HG03520 (cell line): ENCODE measurements around the gene SFXN2.
A peak's percentile ranks its signal among the peaks of the same experiment; 100 is the strongest.
"Not testable (repeated sequence)": the region's sequence is repeated elsewhere in the genome, so short reads cannot be mapped to it uniquely, and the experiment has no call there.

Experiments used
- ATAC-seq: cut with Tn5 transposase; IDR thresholded peaks from one replicate; pipeline ENCODE4 v1.9.1; 2021; ENCODE audit warnings: mild to moderate bottlenecking, moderate library complexity; ENCODE audit not compliant: unreplicated experiment

The SFXN2 gene

DNA sequence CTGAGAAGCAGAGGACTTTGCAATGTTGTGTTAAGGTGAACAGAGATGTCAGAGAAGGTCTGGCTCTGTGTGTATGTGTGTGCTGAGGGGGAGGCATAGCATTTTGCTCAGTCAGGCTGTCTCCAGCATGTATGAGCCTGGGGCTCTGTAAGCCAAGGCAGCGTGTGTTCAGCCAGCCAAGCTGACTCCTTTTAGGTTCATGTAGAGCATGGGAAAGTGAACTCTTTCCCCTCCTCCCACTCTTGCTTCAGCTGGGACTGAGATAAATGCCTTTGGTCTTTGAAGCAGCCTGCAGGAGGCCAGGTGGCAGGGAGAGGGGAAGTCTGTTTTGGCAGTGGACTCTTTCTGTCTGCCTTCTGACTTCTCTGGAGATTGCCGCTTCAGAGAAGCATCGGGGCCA is 3.8 kb downstream of the SFXN2 start:
- no peak for ATAC-seq

DNA sequence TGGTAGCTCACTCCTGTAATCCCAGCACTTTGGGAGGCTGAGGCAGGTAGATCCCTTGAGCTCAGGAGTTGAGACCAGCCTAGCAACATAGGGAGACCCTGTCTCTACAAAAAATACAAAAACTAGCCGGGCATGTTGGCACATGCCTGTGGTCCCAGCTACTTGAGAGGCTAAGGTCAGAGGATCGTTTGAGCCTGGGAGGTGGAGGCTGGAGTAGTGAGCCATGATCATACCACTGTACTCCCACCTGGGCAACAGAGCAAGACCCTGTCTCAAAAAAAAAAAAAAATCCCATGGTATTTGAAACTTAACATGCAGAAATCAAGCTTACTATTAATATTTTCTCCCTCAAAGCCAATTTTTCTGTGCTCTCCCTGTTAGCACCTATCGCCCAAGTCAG is 5.9 kb downstream of the SFXN2 start:
- ATAC-seq = no peak

DNA sequence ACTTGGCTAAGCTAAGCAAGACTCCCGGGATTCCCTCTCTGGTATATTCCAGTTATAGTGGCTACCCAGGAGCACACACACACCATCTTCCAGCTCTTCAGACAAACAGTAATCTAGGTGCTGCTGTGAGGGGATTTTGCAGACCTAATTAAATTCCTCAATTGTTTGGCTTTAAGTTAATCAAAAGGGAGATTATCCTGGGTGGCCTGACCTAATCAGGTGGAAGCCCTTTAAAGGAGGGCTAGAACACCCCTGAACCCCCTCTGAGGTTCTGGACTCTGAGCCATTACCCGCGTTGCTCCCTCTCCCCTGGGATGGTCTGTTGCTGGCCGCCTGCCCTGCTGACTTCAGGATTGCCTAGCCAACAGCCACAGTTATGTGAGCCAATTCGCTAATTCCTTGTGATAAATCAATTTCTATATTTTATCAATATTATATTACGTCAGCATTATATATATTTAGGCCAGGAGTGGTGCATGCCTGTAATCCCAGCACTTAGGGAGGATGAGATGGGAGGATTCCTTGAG is 6.4 kb downstream of the SFXN2 start:
- ATAC-seq = no peak

DNA sequence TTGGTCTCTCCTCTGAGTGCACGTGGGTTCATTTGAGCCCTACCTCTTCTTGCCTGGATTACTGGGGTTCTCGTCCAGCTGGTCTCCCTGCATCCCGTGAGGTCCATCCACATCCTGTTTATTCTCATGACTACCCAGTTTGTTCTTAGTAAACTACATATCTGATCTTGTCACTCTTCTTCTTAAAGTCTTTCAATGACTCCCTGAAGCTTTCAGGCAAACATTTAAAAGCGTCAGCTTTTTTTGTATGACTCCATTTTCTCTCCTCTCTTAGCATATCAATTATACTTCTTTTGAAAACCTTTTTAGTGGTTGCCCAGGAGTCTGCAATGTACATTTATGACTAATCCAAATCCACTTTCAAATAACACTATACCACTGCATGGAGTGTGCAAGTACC is 7.5 kb downstream of the SFXN2 start:
- no peak for ATAC-seq

DNA sequence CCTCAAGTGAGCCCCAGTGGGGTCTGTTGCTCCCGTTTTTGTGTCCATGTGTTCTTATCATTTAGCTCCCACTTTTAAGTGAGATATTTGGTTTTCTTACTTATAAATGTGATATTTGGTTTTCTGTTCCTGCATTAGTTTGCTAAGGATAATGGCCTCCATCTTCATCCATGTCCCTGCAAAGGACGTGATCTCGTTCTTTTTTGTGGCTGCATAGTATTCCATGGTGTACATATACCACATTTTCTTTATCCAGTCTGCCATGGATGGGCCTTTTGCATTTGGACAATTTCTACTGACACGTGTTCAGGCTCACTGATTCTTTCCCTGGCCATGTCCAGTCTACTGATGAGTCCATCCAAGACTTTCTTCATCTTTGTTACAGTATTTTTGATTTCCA is 9.6 kb downstream of the SFXN2 start:
- ATAC-seq = no peak

DNA sequence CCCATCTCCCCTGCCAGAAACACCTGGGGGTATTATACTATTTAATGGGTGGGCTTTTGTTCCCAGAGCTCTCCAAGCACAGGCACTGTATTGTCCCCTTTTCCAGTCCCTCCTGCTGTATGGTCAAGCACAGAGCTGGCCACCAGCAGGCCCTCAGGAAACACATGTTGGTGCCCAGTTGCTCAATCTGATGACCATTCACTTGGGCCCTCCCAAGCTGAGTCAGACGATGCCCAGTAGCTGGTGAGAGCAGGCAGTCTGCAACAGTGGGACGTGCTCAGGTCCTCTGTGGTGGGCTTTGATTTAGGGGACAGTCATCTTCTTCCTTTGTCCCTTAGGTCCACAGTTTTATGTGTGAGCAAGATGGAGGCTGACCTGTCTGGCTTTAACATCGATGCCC is 11.8 kb downstream of the SFXN2 start:
- ATAC-seq = no peak

DNA sequence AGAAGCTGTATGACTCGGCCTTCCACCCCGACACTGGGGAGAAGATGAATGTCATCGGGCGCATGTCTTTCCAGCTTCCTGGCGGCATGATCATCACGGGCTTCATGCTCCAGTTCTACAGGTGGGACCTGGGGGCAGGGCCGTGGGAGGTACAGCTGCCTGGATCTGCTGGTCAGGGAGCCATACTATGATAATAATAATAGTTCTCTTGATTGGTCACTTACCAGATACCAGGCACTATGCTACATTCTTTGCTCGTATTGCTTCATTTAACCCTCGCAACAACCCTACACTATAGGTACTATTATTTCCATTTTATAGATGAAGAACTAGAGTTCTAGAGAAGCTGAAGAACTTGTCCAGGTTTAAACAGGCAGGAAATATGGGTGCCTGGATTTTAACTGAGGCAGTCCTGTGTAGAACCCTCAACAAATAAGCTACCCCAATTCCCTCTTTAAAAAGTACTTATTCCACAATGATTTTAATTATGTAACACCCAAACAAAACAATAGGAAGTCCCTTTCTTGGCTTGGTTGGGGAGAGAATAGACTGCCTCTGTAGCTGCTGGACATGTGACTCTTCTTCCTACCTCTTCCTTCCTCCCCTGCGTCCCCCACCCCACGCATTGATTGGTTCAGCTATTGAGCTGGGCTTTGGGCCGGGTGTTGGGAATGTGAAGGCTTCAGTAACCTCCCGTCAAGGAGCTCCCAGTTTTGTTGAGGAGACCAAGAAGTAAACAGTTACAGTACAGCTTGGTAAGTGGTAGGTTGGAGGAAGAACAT is 12.8 kb downstream of the SFXN2 start:
- ATAC-seq = no peak

DNA sequence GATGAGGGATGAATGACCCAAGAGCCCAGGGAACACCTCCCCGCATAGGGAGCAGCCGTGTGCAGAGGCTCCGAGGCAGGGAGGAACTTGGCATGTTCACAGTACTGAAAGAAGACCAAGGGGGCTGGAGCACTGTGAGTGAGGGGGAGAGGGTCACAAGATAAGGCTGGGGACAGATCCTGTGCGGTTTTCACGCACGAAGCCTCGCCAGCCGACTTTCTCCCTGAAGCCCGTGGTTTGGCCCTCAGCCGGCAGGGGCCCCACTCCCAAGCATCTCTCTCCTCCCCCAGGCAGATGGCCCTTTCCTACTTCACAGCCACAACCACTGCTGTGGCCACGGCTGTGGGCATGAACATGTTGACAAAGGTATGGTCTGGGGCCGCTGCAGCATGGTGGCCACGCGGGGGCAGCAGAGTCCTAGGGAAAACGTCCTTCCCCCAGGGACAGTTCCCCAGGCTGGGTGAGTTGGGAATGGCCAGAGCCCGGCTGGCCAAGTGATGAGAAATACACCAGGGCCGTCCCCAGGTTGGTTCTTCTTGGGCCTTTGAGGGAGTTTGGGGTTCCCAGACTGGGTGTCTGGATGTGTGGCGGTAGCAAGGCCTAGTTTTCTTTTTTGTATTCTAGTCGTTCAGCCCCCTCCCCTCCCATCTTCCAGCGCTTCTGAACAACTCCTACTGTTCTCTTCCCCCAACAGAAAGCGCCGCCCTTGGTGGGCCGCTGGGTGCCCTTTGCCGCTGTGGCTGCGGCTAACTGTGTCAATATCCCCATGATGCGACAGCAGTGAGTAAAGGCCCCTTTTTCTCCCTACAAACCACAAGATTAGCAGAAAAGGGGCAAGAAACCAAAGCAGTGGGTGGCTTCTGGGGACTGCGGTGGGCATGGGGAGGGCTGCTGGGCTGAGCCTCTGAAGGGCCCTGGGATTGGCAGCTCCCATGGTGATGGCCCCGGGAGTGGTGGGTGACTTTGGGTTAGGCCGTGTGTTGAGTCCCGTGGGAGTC is 14.9 kb downstream of the SFXN2 start:
- no peak for ATAC-seq

DNA sequence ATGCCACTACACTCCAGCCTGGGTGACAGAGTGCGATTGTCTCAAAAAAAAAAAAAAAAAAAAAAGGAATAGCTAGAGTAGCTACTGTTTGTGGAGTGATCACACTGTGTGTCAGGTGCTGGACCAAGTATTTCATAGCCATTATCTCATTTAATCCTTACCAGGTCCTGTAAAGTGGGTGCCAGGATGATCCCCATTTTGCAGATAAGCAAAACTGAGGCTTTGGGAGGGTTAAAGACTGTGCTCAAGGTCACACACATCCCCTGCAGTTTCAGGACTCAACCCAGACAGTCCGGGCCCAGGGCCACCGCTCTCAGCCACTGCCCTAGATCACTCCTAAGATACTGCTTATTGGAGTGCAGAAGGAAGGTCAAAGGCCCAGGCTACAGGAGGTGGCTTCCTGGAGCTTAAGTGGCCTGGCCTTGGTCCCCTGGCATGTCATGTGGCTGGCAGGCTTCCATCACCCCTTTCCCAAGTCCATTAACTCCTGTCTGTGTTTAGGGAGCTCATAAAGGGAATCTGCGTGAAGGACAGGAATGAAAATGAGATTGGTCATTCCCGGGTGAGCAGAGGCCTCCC is 16.9 kb downstream of the SFXN2 start:
- no peak for ATAC-seq

DNA sequence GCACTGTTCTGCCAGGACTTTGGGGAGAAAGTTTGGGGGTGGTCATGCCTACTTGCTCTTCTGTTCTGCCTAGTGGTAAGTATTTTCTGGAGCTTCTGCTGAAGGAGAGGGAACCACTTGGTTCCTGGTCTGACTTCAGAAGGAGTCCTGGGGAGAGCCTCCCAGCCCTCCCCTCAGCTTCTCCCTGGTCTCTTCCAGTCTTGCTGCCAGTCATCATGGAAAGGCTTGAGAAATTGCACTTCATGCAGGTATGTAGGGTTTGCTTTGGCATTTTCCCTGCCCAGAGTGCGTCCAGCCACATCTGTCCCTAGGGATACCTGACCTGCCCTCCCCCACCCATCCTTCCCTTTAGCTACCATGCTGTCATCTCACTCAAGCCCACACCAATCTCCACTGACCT is 18.2 kb downstream of the SFXN2 start:
- ATAC-seq = no peak

DNA sequence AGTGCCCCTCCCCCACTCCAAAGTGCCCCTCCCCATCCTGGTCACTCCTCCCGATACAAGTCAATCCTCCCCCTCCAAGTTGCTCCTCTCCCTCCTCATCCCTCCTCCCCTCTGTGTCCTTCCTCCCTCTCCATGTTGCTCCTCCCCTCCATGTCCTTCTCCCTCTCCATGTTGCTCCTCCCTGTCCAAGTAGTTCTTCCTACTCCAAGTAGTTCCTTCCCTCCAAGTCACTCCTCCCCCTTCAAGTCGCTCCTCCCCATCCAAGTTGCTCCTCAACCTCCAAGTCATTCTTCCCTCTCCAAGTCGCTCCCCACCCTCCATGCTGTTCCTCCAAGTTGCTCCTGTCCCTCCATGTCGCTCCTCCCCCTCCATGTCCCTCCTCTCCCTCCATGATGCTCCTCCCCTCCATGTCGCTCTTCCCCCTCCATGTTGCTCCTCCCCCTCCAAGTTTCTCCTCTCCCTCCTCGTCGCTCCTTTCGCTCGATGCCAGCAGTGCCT is 20.7 kb downstream of the SFXN2 start:
- ATAC-seq = no peak

DNA sequence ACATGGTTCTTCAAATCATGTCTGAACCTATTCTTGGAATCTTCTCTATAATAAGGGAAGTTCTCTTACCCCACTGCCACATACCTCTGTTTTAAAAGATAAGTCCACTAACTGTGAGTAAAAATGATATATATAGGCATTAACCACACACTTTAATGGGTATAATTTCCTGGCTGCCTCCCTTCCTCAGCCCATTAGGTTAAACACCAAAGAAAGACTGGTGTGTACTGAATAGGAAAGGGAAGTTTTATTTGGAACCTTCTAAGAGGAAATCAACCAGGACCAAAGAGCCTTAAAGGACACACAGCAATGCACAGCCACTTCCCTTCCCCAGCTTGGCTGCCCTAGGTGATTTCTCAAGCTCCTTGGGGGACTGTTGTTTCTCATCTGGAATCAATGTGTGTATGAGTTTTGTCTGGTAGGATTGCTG is 24.3 kb downstream of the SFXN2 start:
- ATAC-seq = no peak

DNA sequence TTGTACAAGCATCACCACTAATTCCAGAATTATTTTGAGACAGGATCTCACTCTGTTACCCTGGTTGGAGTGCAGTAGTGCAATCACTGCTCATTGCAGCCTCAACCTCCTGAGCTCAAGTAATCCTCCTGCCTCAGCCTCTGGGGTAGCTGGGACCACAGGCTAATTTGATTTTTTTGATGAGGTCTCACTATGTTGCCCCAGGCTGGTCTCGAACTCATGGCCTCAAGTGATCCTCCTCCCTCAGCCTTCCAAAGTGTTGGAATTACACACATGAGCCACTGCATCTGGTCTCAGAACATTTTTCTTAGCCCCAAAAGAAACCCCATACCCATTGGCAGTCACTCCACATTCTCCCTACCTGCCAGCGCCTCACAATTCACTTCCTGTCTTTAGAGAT is 25.8 kb downstream of the SFXN2 start:
- ATAC-seq = no peak

DNA sequence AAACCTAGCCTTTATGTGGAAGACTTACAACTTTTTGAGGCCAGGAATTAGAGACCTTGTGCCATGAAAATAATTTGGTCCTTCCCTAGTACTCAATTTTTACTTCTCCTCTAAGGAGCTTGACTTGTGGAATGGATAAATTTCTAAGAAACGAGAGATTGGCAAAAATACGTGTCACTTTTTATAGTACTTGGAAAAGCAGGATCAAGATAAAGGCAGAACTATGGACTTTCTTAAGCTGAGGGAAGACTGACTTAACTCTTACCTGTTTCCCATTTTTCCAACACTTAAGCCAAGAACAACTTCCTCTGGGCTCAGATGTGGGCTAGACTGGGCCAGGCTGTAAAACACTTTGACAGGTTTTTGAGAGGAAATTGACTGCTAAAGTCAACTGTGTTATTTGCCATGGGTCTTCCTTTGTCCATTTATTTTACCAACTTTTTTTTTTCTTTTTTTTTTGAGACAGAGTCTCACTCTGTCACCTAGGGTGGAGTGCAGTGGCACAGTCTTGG is 27.3 kb downstream of the SFXN2 start:
- ATAC-seq = no peak

DNA sequence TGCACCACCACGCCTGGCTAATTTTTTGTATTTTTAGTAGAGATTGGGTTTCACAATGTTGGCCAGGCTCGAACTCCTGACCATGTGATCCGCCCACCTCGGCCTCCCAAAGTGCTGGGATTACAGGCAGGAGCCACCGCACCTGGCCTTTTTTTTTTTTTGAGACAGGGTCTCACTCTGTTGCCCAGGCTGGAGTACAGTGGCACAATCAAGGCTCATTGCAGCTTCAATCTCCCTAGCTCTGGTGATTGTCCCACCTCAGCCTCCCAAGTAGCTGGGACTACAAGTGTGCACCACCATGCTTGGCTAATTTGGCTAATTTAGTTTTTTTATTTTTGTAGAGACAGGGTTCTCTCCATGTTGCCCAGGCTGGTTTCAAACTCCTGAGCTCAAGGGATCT is 27.9 kb downstream of the SFXN2 start:
- not testable (repeated sequence) for ATAC-seq

DNA sequence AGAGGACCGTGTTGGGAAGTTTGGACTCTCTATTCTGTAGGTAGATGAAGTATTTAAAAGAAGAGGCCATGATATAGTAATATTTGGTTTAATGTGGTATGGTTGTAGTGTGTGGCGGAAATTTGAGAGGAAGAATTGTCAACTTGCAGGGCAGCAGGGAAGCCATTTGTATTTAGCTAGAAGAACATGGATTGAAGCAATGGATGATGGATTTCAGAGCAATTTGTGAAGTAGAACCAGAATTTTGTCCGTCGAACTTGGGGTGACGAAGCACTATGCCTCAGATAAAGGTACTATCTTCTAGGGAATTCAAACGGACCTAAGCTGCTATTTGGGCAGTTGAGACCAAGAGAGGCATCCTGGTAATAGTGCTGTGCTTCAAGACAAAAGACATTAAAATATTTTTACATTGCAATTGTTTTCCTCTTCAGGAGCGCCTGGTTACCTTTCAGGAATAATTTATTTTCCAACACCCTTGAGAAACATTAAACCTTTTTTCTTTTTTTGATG is 28.7 kb downstream of the SFXN2 start:
- no peak for ATAC-seq

DNA sequence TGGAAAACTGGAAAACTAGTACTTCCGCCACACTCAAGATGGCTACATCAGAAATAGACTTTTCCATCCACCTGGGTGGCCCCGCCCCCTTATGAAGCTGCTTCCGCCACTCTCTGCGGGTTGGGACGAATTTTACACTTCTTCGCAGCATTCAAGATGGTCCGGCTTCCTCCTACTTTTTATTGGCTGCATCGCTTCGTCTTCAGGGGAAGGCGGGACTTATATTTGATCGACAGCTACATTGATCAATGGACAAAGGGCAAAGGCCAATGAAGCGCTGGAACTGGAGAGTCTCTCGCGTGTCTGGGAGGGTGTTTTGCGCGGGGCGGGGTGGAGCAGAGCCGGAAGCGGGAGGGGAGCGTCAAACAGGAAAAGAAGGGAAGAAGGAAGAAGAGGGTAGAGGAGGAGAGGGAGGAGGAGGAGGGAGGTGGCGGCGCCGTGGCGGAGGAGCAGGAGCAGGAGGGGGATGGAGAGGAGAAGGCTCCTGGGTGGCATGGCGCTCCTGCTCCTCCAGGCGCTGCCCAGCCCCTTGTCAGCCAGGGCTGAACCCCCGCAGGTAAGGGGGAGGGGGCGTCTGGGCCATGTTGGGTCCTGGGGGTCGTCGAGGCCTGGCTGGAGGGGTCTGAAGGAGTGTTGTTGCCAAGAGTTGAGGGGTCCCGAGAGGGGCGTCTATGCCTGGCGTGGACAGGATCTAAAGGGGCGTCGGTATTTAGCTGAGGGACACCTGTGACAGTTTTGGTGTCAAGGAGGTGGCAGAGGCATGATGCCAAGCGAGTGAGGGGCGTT is 29.3 kb downstream of the SFXN2 start, which contains the start of gene WBP1L:
TSS of gene WBP1L (plus strand) at position 361 of the 786 bp plus-strand sequence. CDS start at position 467, 106 bp downstream.
- ATAC-seq = peak; percentile 96

DNA sequence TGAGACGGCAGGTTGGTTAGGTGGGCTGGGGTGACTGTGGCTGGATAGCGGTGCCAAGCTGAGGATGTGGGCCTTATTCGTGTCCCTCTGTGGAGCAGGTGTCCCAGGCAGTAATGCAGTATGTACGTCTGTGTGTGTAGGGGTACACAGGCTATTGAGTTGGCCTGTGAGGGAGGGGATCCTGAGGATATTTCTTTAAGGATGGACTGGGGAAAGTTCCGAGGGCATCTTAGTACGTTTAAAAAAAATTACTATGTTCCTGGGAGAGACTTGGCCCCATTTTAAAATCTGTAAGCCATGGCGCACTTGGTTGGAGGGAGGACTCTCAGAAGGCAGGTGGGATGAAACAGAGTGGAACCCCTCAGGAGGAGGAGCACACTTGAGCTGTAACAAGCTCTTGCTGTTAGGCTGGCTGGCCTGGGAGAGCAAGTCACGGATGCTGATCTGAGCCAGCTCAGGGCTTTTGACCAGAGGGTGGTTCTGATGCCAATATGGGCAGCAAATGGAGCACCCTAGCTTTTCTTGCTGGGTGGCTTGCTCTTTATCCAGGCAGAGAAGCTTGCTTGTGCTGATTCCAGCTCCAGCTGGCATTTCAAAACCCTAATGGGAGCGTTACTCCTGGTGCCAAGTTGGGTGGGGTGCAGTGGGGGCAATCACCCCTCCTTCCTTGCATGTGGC is 30.1 kb downstream of the SFXN2 start:
- ATAC-seq = peak; percentile 1

DNA sequence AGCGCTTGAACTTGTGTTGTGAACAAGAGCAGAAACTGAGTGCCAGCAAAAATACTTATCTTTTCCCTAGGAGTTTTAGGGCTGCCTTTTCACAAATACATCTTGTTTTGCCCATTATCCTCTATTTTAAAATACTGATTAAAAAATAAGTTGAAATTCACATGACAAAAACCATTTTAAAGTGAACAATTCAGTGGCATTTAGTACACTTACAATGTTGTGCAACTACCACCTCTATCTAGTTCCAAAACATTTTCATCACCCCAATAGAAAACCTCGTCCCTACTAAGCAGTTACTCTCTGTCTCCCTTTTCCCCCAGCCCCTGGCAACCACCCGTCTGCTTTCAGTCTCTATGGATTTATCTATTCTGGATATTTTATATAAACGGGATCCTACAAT is 30.7 kb downstream of the SFXN2 start:
- no peak for ATAC-seq
